HG03135 (cell line): ENCODE results near the gene TSSK6.

ENCODE experiments used
- ATAC-seq: cut with Tn5 transposase; IDR thresholded peaks from one replicate; pipeline ENCODE4 v1.9.1; 2021; ENCODE audit warnings: mild to moderate bottlenecking, moderate library complexity; ENCODE audit not compliant: unreplicated experiment

TSSK6 gene

DNA sequence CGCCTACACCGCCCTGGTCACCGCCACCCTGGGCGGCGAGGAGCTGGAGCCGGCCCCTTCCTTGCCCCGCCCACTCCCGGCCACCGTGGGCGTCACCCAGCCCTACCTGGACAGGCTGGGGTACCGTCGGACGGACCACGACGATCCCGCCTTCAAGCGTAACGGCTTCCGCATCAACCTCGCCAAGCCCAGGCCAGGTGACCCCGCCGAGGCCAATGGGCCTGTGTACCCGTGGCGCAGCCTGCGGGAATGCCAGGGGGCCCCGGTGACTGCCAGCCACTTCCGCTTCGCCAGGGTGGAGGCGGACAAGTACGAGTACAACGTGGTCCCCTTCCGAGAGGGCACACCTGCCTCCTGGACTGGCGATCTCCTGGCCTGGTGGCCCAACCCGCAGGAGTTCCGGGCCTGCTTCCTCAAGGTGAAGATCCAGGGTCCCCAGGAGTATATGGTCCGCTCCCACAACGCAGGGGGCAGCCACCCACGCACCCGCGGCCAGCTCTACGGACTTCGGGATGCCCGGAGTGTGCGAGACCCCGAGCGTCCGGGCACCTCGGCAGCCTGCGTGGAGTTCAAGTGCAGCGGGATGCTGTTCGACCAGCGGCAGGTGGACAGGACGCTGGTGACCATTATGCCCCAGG is 29.7 kb upstream of the TSSK6 start:
- no peak for ATAC-seq

GRCh38 chr19:19544257-19544953 is 29.1 kb upstream of the TSSK6 start:
- no peak for ATAC-seq

GRCh38 chr19:19543640-19544039 is 28.3 kb upstream of the TSSK6 start:
- ATAC-seq: no peak

GRCh38 chr19:19543101-19543500 is 27.8 kb upstream of the TSSK6 start:
- no peak for ATAC-seq

- ATAC-seq: no peak
These were observed 27.2 kb upstream of the TSSK6 start for GRCh38 chr19:19542507-19542906.

DNA sequence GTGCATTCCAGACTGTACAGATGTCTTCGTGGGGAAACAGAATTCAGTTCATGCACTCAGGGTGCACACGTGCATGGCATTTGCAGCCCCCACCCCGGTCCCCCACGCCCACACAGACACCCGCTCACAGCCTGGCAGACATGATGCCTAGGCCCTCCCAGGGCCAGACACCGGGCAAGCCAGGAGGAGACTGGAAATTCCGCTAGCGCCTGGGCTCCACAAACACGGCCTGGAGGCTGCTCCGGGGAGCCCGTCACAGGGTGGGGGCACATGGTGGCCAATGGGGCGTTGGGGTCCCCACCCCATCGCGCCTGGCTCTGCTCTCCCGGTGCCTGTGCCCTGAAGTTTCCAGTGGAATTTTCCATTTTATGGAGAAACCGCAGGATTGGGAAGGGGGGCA is 26.3 kb upstream of the TSSK6 start:
- no peak for ATAC-seq

- ATAC-seq: no peak
These were observed 25.6 kb upstream of the TSSK6 start for GRCh38 chr19:19540715-19541515.

DNA sequence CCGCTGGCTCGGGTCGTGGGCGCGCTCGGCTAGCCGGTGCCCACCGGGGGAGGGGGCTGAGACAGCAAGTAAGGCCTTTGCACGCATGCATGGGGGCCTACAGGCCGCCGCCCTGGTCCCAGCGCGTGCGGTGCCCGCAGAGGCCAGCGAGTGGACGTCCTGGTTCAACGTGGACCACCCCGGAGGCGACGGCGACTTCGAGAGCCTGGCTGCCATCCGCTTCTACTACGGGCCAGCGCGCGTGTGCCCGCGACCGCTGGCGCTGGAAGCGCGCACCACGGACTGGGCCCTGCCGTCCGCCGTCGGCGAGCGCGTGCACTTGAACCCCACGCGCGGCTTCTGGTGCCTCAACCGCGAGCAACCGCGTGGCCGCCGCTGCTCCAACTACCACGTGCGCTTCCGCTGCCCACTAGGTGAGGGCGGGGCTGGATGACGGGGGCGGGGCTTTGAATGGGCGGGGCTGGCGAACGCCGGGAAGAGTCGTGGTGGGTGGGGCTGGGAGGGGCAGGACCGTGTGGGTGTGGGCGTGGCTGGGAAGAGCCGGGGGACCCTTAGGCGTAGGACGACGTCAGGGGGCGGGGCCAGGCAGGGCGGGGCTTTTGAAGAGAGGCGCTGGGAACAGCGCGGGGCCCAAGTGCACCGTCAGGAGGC is 24.8 kb upstream of the TSSK6 start:
- no peak for ATAC-seq

GRCh38 chr19:19539698-19540063 is 24.3 kb upstream of the TSSK6 start:
- no peak for ATAC-seq

DNA sequence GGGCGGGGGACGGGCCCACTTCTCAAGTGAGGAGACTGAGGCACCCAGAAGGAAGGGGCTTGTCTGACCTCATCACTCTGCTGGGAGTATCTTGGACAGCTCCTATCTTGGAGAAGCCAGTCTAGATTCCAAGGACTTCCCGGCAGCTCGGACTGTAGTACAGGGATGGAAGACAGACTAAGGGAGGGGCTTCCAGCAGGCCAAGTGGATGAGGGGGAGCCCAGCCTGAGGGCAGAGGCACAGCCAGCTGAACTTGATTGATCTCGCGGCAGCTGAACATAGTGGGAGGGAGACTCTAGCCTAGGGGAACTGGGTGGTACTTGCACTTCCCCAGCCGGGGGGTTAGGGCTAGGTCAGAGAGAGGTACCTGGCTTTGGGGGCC is 23.4 kb upstream of the TSSK6 start:
- no peak for ATAC-seq

- no peak for ATAC-seq
These were observed 22.9 kb upstream of the TSSK6 start, which contains the start of gene CILP2 for GRCh38 chr19:19538061-19538784. Gene CILP2 (plus strand): TSS chr19:19538265. CDS start chr19:19538350, 85 bp downstream.

DNA sequence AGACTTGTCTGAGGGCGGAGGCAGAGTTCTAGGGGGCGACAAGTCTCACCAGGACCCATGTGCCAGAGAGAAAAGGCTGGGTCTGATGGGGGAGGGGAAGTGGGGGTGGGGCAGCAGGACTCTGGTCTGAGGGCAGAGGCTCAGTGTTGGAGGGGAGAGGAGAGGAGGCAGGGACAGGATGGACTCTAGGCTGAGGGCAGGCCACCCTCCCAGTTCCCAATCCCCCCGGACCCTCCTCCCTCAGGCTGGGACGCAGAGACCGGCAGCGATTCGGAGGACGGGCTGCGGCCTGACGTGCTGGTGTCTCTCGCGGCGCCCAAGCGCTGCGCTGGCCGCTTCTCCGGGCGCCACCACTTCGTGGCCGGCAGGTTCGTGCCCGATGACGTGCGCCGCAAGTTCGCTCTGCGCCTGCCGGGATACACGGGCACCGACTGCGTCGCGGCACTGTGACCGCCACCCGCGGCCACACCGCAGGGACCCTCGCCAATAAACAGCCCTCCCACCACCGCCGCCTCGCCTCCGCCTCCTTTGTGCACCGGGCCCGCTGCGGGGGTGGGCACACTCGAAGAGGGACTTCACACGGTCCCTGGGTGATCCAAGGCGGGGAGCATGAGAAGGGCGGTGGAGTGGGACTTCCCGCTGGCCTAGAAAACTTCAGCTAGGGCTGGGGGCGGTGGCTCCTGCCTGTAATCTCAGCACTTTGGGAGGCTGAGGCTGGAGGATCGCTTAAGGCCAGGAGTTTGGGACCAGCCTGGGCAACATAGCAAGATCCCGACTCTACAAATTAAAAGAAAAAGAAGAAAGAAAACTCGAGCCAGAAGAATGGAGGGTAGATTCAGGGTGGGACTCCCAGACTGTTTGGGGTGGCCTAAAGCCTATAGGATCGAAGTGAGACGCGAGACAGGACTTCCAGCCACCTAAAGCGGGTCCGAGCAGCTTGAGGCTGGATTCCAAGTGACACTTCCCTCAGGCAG is 22.0 kb upstream of the TSSK6 start:
- no peak for ATAC-seq

GRCh38 chr19:19535311-19536191 is 20.2 kb upstream of the TSSK6 start:
- ATAC-seq: no peak

GRCh38 chr19:19534556-19535265 is 19.4 kb upstream of the TSSK6 start:
- ATAC-seq: no peak

GRCh38 chr19:19533841-19534240 is 18.5 kb upstream of the TSSK6 start:
- ATAC-seq: no peak

GRCh38 chr19:19532806-19533701 is 17.7 kb upstream of the TSSK6 start:
- no peak for ATAC-seq
